ENCODE data around the gene CCN5. TPM values are rescaled to one million over a fixed set of nuclear protein-coding genes. Genes with fewer than 3 reads are reported as not detected.
A peak's percentile ranks its signal among the peaks of the same experiment; 100 is the strongest.

Gene CCN5
- total RNA-seq, 2 donors from 2014 or later: 62.9 to 64.3 TPM

DNA sequence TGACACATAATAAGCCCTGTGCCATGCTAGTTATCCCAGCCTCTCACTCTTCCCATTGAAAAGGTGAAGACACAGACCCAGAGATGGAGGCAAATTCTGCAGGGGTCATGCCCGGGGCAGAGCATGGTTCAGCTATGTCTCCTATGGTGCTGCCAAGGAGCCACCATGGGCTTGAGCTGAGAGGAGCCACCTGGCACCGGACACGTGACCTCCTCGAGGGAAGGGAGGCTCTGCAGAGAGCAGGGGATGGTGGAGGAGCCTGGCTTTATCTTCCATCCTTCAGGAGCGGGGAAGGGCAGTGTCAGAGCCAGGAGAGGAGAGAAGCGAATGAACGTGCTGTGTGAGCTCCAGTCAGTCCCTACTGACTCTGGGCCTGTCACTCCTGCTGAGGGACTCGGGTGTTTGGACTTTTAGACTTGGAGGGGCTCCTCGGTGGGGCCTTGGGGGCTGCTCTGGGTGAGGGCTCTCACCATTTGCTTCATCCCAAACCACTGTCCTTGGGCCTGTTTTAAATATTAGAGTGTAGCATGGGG is 11.1 kb upstream of the CCN5 start:
- TF ChIP-seq POLR2A (IDR thresholded peaks at IDR 0.05): no peak
- TF ChIP-seq POLR2AphosphoS5 (IDR thresholded peaks at IDR 0.05): no peak
- TF ChIP-seq, protein P1, sequence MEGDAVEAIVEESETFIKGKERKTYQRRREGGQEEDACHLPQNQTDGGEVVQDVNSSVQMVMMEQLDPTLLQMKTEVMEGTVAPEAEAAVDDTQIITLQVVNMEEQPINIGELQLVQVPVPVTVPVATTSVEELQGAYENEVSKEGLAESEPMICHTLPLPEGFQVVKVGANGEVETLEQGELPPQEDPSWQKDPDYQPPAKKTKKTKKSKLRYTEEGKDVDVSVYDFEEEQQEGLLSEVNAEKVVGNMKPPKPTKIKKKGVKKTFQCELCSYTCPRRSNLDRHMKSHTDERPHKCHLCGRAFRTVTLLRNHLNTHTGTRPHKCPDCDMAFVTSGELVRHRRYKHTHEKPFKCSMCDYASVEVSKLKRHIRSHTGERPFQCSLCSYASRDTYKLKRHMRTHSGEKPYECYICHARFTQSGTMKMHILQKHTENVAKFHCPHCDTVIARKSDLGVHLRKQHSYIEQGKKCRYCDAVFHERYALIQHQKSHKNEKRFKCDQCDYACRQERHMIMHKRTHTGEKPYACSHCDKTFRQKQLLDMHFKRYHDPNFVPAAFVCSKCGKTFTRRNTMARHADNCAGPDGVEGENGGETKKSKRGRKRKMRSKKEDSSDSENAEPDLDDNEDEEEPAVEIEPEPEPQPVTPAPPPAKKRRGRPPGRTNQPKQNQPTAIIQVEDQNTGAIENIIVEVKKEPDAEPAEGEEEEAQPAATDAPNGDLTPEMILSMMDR (IDR thresholded peaks at IDR 0.05): no peak
- intact Hi-C loops (cut with DNase I): no loop called here
- H3K4me1 ChIP-seq (replicated peaks): no peaks in the 10 kb centered on the region
- 79% methylated on average over 9 of the region's 9 CpGs for whole genome bisulfite sequencing
- no peaks in the 10 kb centered on the region for H3K36me3 ChIP-seq
- no peaks in the 10 kb centered on the region for H3K27me3 ChIP-seq (replicated peaks; ENCODE audit: insufficient read depth)
- peak overlapping the region in 1 of 2 donors; percentile 4 for H3K27ac ChIP-seq
- DNase-seq (ENCODE audit: low spot score): no peak
- no peak overlapping the region for H3K4me3 ChIP-seq
- no peaks in the 10 kb centered on the region for H3K9me3 ChIP-seq

DNA sequence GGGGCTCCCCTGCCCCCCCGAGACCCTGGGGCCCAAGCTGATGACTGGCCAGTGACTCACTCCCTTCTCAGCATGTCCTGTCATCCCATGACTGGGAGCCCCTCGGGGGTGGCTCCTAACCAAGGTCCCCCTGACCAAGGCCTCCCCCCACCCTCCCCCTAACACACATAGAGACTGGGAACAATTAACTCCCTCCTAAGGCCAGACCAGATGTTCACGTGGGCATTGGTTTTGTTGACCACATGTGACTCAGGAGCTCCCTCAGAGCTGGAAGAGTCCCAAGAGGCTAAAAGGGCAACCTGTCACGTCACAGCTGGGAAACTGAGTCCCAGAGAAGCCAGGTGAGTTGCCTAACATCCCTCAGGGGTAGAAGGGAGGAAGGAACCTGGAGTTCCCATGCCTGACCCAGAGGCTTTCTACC is 10.6 kb upstream of the CCN5 start:
- H3K4me3 ChIP-seq: no peak overlapping the region
- H3K9me3 ChIP-seq: no peaks in the 10 kb centered on the region
- no peak for TF ChIP-seq POLR2A (IDR thresholded peaks at IDR 0.05)
- no peak for TF ChIP-seq POLR2AphosphoS5 (IDR thresholded peaks at IDR 0.05)
- TF ChIP-seq, protein P1 (IDR thresholded peaks at IDR 0.05): no peak
- peak overlapping the region in 1 of 2 donors; percentile 4 for H3K27ac ChIP-seq
- H3K36me3 ChIP-seq: no peaks in the 10 kb centered on the region
- H3K27me3 ChIP-seq (replicated peaks; ENCODE audit: insufficient read depth): no peaks in the 10 kb centered on the region
- no peaks in the 10 kb centered on the region for H3K4me1 ChIP-seq (replicated peaks)
- DNase-seq (ENCODE audit: low spot score): no peak
- intact Hi-C loops (cut with DNase I): no loop called here
- WGBS: 73% methylated on average over 4 of the region's 4 CpGs

DNA sequence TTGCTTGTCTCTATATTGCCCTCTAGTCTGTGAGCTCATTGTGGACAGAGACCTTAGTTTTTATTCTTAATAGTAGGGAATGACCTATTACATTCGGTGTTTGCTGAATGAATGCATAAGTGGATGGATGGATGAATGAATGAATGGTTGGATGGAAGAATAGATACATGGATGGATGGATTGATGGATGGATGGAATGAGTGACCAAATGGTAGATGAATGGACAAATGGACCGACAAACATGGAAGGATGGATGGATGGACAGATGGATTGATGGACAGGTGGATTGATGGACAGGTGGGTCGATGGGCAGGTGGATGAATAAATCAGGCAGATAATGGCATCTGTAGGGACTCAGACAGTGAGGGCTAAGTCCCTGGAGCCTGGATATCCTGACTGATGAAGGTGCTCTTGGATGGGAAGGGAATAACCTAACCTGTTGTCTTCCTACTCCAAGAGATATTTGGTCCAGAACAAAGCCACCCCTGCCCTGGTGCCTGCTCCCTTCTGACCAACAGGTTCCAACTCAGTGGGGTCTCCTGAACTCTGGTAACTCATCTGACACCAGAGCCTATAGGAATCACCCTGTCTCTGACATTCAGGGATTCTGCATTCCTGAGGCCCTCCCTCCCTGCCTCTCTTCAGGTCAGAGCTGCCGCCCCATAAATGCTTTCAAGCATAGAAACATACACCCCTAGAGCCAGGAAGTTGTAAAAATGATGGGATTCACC is 9.6 kb upstream of the CCN5 start:
- no peaks in the 10 kb centered on the region for H3K27me3 ChIP-seq (replicated peaks; ENCODE audit: insufficient read depth)
- H3K9me3 ChIP-seq: no peaks in the 10 kb centered on the region
- peak overlapping the region in 1 of 2 donors; percentile 16 for H3K27ac ChIP-seq
- DNase-seq (ENCODE audit: low spot score): no peak
- TF ChIP-seq, protein P1 (IDR thresholded peaks at IDR 0.05): no peak
- TF ChIP-seq POLR2AphosphoS5 (IDR thresholded peaks at IDR 0.05): no peak
- TF ChIP-seq POLR2A (IDR thresholded peaks at IDR 0.05): no peak
- no peak overlapping the region for H3K4me3 ChIP-seq
- H3K4me1 ChIP-seq (replicated peaks): no peaks in the 10 kb centered on the region
- H3K36me3 ChIP-seq: no peaks in the 10 kb centered on the region
- WGBS: 82% methylated on average over 4 of the region's 4 CpGs
- intact Hi-C loops (cut with DNase I): no loop called here

DNA sequence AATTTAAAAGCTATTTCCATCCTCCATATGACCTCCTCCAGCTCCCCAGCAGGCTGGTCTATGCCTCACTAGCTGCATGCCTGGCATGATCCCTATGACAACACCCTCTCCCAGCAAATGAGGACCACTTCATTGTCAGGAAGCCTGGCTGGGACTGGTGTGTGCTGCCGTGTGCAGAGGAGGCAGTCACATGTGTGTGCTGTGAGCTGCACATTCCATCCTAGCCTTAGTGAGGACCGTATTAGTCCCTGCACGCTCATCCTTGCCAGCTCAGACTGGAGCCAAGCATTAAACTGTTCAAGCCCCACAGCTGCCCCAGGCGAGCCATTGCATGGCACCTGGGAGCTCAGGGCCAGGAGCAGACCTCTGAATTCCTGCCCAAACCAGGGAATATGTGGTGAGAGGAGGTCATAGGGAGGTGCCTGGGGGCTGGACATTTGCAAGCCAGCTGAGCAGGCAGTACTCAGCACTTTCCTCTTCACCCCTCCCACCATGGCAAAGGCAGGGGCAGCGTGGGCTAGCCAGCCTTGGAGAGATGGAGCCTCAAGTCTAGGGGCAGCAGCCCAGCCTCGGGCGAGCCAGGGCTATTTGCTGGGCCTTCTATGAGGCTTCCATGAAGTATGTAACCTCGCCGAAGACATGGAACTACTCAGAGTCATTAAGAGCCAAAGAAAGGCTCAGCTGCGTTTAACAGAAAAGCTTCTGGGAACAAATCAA is 8.7 kb upstream of the CCN5 start:
- Histone ChIP-seq H3K4me1 (replicated peaks) (no peaks in the 10 kb centered on the region), H3K9me3 (no peaks in the 10 kb centered on the region), H3K27ac (peak overlapping the region in 1 of 2 donors; percentile 16), H3K36me3 (no peaks in the 10 kb centered on the region), H3K27me3 (replicated peaks; ENCODE audit: insufficient read depth) (no peaks in the 10 kb centered on the region), H3K4me3 (no peak overlapping the region)
- WGBS: 53% methylated on average over 9 of the region's 10 CpGs
- no peak for DNase-seq (ENCODE audit: low spot score)
- TF ChIP-seq POLR2AphosphoS5 (IDR thresholded peaks at IDR 0.05): peak; percentile 40
- TF ChIP-seq, protein P1 (IDR thresholded peaks at IDR 0.05): no peak
- intact Hi-C loops (cut with DNase I): no loop called here

Data from prostate gland (tissue), 2 donors.